PC-3 (cell line): ENCODE data around the gene PARP4. TPM values are rescaled to one million over a fixed set of nuclear protein-coding genes. Genes with fewer than 3 reads are reported as not detected.

Experiments
- ATAC-seq: fragments of 200-7000 bp; cut with Tn5 transposase; 2 replicates; pipeline ENCODE4 v1.9.1; 2020; ENCODE audit warnings: mild to moderate bottlenecking, moderate library complexity
- BruUV-seq: library from RNA; stranded (reverse); fragments of 400-500 nt; replicated peaks from 2 replicates; lab custom pipeline; 2021; lab: Mats Ljungman, UMichigan
- CTCF ChIA-PET: fragments of 300-600 bp; sonication (Branson Sonifier 250); formaldehyde crosslinking; loops from one replicate; lab custom pipeline; 2022; ENCODE audit warnings: antibody characterized with exemption; lab: Charles Lee
- POLR2A ChIA-PET: fragments of 300-600 bp; sonication (Branson Sonifier 250); formaldehyde crosslinking; loops from one replicate; lab custom pipeline; 2022; ENCODE audit warnings: antibody characterized with exemption; ENCODE audit not compliant: unreplicated experiment; lab: Charles Lee
- DNase-seq: peaks from one replicate; pipeline ENCODE4 v3.0.0-alpha.2; 2015
- H2AFZ ChIP-seq: fragments of 300-600 bp; sonication (generic); 2 replicates; pipeline ENCODE4 v1.6.0; 2016; ENCODE audit warnings: antibody characterized with exemption, low read length
- H3F3A ChIP-seq: fragments of 300-600 bp; sonication (generic); one replicate; pipeline ENCODE4 v1.6.0; 2017; ENCODE audit warnings: antibody characterized with exemption, low read length, control low read depth, mild to moderate bottlenecking; ENCODE audit not compliant: unreplicated experiment
- H3K27ac ChIP-seq: fragments of 300-600 bp; sonication (generic); 2 replicates; pipeline ENCODE4 v1.5.1; 2016; ENCODE audit warnings: mild to moderate bottlenecking, low read length
- H3K27me3 ChIP-seq: fragments of 300-600 bp; sonication (generic); 2 replicates; pipeline ENCODE4 v1.6.1; 2016; ENCODE audit warnings: low read length, mixed read lengths
- H3K36me3 ChIP-seq: fragments of 300-600 bp; sonication (generic); 2 replicates; pipeline ENCODE4 v1.6.1; 2016; ENCODE audit warnings: low read depth, mixed run types, low read length, mixed read lengths
- H3K4me1 ChIP-seq: fragments of 300-600 bp; sonication (generic); 2 replicates; pipeline ENCODE4 v1.5.1; 2016; ENCODE audit warnings: low read length; ENCODE audit not compliant: insufficient read depth
- H3K4me2 ChIP-seq: fragments of 300-600 bp; sonication (generic); 2 replicates; pipeline ENCODE4 v1.6.0; 2016; ENCODE audit warnings: low read length
- H3K4me3 ChIP-seq: fragments of 300-600 bp; sonication (generic); 2 replicates; pipeline ENCODE4 v1.5.1; 2016; ENCODE audit warnings: mild to moderate bottlenecking, low read length, mixed read lengths
- H3K79me2 ChIP-seq: fragments of 300-600 bp; sonication (generic); 2 replicates; pipeline ENCODE4 v1.6.1; 2017; ENCODE audit warnings: low read length, mixed read lengths
- H3K9ac ChIP-seq: fragments of 300-600 bp; sonication (generic); 2 replicates; pipeline ENCODE4 v1.6.0; 2016; ENCODE audit warnings: mild to moderate bottlenecking, low read length
- H3K9me2 ChIP-seq: fragments of 300-600 bp; sonication (generic); replicated peaks from 2 replicates; pipeline ENCODE4 v1.6.1; 2016; ENCODE audit warnings: mixed run types, low read length, mixed read lengths
- H3K9me3 ChIP-seq: fragments of 300-600 bp; sonication (generic); 2 replicates; pipeline ENCODE4 v1.6.1; 2016; ENCODE audit warnings: low read length, mixed read lengths
- H4K20me1 ChIP-seq: fragments of 300-600 bp; sonication (generic); 2 replicates; pipeline ENCODE4 v1.6.1; 2016; ENCODE audit warnings: low read length, mixed read lengths
- EZH2 ChIP-seq: fragments of 300-600 bp; sonication (generic); IDR thresholded peaks from one replicate; pipeline ENCODE4 v1.6.1; 2017; ENCODE audit warnings: antibody characterized with exemption, mild to moderate bottlenecking, low read length; ENCODE audit not compliant: unreplicated experiment
- EZH2phosphoT487 ChIP-seq: fragments of 300-600 bp; sonication (generic); IDR thresholded peaks from 2 replicates; pipeline ENCODE4 v1.6.1; 2018; ENCODE audit warnings: mild to moderate bottlenecking, antibody characterized with exemption, low read length, borderline replicate concordance
- intact Hi-C: fragments of 100-400 bp; cut with micrococcal nuclease; formaldehyde crosslinking; loops from 2 replicates; pipeline ENCODE4 v1.9.0; 2023
- total RNA-seq: library from RNA; depleted of rRNA; stranded (reverse); fragments of >200 nt; gene quantifications from 2 replicates; pipeline ENCODE4 v1.2.3, GENCODE V29; 2014
- TF ChIP-seq, protein P1 (sequence below): fragments of 300-600 bp; sonication (generic); conservative IDR thresholded peaks from 2 replicates; pipeline ENCODE4 v1.5.1; 2017; ENCODE audit warnings: antibody characterized with exemption, low read depth, mild to moderate bottlenecking, low read length

The PARP4 gene
- total RNA-seq, 1 experiment from 2014 or later = 50.4 TPM

DNA sequence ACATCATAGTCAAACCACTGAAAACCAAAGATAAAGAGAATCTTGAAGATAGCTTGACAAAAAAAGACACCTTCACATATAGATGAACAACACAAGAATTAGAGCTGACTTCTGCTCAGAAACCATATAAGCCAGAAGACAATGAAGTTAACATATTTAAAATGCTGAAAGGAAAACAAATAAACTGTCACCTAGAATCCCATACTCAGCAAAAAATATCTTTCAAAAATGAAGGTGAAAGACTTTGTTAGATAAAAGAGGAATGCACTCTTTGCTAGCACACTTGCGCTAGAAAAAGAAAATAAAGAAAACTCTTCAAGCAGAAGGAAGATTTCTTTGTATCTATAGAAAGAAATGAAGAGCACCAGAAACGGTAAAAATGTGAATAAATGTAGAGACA lies 49.5 kb downstream of the PARP4 start:
- H3K9ac ChIP-seq = no peak overlapping the region
- no peak overlapping the region for H3K4me2 ChIP-seq
- no peaks in the 10 kb centered on the region for H3K79me2 ChIP-seq
- no peak overlapping the region for H3K4me3 ChIP-seq
- H3K9me2 ChIP-seq = no peaks in the 10 kb centered on the region
- no peak overlapping the region for H3K27ac ChIP-seq
- H3K4me1 ChIP-seq = no peaks in the 10 kb centered on the region
- peaks cover 12% of the 10 kb centered on the region; the same call in 1 of the 2 replicates for H3K36me3 ChIP-seq
- ChIA-PET POLR2A (interaction anchor here (0.7 kb wide), 1 partner anchor 9 kb away, joined by 4 read pairs; no protein-coding TSS in a partner anchor), CTCF (no interaction called here)
- H3F3A ChIP-seq = no peaks in the 10 kb centered on the region
- H4K20me1 ChIP-seq = no peaks in the 10 kb centered on the region
- no peak for ATAC-seq
- no peak overlapping the region for H2AFZ ChIP-seq
- no peaks in the 10 kb centered on the region for H3K27me3 ChIP-seq
- DNase-seq = no peak
- no TSS peak for BruUV-seq
- intact Hi-C loops = no loop called here
- TF ChIP-seq EZH2 (no peak), EZH2phosphoT487 (no peak)
- TF ChIP-seq, protein P1, sequence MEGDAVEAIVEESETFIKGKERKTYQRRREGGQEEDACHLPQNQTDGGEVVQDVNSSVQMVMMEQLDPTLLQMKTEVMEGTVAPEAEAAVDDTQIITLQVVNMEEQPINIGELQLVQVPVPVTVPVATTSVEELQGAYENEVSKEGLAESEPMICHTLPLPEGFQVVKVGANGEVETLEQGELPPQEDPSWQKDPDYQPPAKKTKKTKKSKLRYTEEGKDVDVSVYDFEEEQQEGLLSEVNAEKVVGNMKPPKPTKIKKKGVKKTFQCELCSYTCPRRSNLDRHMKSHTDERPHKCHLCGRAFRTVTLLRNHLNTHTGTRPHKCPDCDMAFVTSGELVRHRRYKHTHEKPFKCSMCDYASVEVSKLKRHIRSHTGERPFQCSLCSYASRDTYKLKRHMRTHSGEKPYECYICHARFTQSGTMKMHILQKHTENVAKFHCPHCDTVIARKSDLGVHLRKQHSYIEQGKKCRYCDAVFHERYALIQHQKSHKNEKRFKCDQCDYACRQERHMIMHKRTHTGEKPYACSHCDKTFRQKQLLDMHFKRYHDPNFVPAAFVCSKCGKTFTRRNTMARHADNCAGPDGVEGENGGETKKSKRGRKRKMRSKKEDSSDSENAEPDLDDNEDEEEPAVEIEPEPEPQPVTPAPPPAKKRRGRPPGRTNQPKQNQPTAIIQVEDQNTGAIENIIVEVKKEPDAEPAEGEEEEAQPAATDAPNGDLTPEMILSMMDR = no peak
- no peaks in the 10 kb centered on the region for H3K9me3 ChIP-seq

DNA sequence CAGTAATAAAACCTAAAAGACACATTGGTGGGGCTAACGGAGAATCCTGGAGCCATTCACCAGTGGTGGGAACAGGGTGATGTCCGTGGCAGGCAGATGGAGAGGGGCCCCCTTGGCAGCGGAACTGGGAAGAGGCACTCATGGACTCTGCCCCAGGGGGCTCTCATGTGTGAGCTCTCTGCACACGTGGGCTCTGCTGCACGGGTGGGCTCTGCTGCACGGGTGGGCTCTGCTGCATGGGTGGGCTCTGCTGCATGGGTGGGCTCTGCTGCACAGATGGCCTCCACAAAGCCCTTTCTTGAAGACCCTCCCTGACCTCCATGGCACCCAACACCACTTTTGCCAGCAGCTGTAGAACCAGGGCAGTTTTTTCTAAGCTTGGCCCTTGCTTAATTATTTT lies 52.3 kb downstream of the PARP4 start:
- Histone ChIP-seq H3K27ac (no peak overlapping the region), H2AFZ (no peak overlapping the region), H3K9me3 (no peaks in the 10 kb centered on the region), H3K27me3 (no peaks in the 10 kb centered on the region), H3K4me3 (no peak overlapping the region), H3K9ac (no peak overlapping the region), H3F3A (no peaks in the 10 kb centered on the region), H3K4me1 (no peaks in the 10 kb centered on the region), H3K79me2 (no peaks in the 10 kb centered on the region), H4K20me1 (no peaks in the 10 kb centered on the region), H3K4me2 (no peak overlapping the region), H3K36me3 (peaks cover 18% of the 10 kb centered on the region), H3K9me2 (no peaks in the 10 kb centered on the region)
- CTCF ChIA-PET = no interaction called here
- intact Hi-C loops = no loop called here
- TF ChIP-seq, protein P1 = no peak
- no peak for TF ChIP-seq EZH2
- TF ChIP-seq EZH2phosphoT487 = no peak
- POLR2A ChIA-PET = interaction anchor here (0.5 to 0.6 kb wide), 2 partner anchors 210 to 300 kb away, joined by 4 to 7 read pairs; no protein-coding TSS in a partner anchor
- DNase-seq (no peak), ATAC-seq (no peak)
- no TSS peak for BruUV-seq

DNA sequence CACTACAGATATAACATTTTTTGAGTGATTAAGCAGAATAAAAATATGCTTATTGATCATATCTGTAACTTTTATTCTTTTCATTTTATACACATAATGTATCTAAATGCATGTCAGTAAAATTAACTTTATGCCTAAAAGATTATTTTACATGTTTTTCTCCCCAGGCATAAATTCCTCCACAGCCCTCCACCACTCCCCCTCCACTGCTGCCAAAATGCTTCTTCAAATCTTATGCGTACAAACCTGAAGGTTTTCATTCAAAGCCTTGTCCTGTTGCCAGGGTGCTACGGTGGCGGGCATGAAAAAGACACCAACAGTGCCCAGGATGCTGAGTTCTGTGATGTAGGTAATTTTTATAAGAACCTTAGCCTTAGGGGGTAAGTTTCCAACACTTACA lies 52.9 kb downstream of the PARP4 start:
- no peak for ATAC-seq
- no peak for TF ChIP-seq EZH2phosphoT487
- TF ChIP-seq, protein P1 = no peak
- TF ChIP-seq EZH2 = no peak
- intact Hi-C loops = no loop called here
- Histone ChIP-seq H3K79me2 (no peaks in the 10 kb centered on the region), H3K27ac (no peak overlapping the region), H3F3A (no peaks in the 10 kb centered on the region), H2AFZ (no peak overlapping the region), H4K20me1 (no peaks in the 10 kb centered on the region), H3K4me2 (no peak overlapping the region), H3K4me3 (no peak overlapping the region), H3K9me2 (no peaks in the 10 kb centered on the region), H3K9me3 (no peaks in the 10 kb centered on the region), H3K27me3 (no peaks in the 10 kb centered on the region), H3K4me1 (no peaks in the 10 kb centered on the region), H3K36me3 (peaks cover 24% of the 10 kb centered on the region), H3K9ac (no peak overlapping the region)
- DNase-seq = no peak
- BruUV-seq = no TSS peak
- ChIA-PET CTCF (no interaction called here), POLR2A (interaction anchor here (0.5 kb wide), 1 partner anchor 300 kb away, joined by 7 read pairs; no protein-coding TSS in a partner anchor)
